Upper lobe of left lung (tissue), 4 donors: ENCODE results near the gene GABBR2.

ENCODE experiments used
- POLR2A ChIP-seq, 4 donors: fragments of 450-650 bp; IDR thresholded peaks; one replicate each; pipeline ENCODE4 v1.5.1; 2016 to 2017; ENCODE audit warnings: antibody characterized with exemption in 4 of 4, mild to moderate bottlenecking in 2 of 4
- TF ChIP-seq, protein P1 (sequence below), 6 experiments: fragments of 450-650 bp in 4 of 6; fragments of 200-600 bp in 2 of 6; sonication (generic) in 2 of 6; IDR thresholded peaks; one replicate each; pipeline ENCODE4 v1.5.1; 2016 to 2019; ENCODE audit warnings: antibody characterized with exemption in 6 of 6

GRCh38 chr9:98584059-98584458, 124.7 kb downstream of the GABBR2 start:
- TF ChIP-seq, protein P1, sequence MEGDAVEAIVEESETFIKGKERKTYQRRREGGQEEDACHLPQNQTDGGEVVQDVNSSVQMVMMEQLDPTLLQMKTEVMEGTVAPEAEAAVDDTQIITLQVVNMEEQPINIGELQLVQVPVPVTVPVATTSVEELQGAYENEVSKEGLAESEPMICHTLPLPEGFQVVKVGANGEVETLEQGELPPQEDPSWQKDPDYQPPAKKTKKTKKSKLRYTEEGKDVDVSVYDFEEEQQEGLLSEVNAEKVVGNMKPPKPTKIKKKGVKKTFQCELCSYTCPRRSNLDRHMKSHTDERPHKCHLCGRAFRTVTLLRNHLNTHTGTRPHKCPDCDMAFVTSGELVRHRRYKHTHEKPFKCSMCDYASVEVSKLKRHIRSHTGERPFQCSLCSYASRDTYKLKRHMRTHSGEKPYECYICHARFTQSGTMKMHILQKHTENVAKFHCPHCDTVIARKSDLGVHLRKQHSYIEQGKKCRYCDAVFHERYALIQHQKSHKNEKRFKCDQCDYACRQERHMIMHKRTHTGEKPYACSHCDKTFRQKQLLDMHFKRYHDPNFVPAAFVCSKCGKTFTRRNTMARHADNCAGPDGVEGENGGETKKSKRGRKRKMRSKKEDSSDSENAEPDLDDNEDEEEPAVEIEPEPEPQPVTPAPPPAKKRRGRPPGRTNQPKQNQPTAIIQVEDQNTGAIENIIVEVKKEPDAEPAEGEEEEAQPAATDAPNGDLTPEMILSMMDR (IDR thresholded peaks at IDR 0.05): no peak
- no peak for TF ChIP-seq POLR2A (IDR thresholded peaks at IDR 0.05)
